ENCODE results near the gene FANCC.

DNA sequence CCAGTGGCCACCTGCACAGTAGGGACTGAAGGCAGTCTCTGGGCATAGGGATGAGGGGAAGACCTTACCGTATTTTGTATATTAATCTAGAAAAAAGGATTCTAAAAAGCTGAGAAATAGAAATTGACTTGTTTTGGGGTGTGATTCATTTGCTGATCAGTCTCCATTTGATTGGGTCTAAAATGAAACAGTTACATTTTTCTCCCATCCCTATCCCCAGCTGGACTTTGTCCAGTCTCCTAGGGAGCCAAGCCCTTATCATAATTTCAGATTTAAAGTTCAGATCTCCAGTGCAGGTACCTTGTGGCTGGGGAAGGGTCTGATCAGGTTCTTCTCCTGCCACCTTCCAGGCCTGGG lies 240.8 kb downstream of the FANCC start:
- TF ChIP-seq, protein P1, sequence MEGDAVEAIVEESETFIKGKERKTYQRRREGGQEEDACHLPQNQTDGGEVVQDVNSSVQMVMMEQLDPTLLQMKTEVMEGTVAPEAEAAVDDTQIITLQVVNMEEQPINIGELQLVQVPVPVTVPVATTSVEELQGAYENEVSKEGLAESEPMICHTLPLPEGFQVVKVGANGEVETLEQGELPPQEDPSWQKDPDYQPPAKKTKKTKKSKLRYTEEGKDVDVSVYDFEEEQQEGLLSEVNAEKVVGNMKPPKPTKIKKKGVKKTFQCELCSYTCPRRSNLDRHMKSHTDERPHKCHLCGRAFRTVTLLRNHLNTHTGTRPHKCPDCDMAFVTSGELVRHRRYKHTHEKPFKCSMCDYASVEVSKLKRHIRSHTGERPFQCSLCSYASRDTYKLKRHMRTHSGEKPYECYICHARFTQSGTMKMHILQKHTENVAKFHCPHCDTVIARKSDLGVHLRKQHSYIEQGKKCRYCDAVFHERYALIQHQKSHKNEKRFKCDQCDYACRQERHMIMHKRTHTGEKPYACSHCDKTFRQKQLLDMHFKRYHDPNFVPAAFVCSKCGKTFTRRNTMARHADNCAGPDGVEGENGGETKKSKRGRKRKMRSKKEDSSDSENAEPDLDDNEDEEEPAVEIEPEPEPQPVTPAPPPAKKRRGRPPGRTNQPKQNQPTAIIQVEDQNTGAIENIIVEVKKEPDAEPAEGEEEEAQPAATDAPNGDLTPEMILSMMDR (IDR thresholded peaks at IDR 0.05 in 2 of 3, conservative IDR thresholded peaks at IDR 0.05 in 1 of 3; ENCODE audit: borderline replicate concordance in 1 of 3, insufficient read depth in 1 of 3, low read depth in 2 of 3, low read length in 2 of 3): no peak
- TF ChIP-seq POLR2A (IDR thresholded peaks at IDR 0.05; ENCODE audit: borderline replicate concordance, extremely low read depth, insufficient read depth, insufficient read length): no peak
- TF ChIP-seq ZNF274 (IDR thresholded peaks at IDR 0.05; ENCODE audit: low read depth, low read length): no peak
